GM18870 (cell line): ENCODE data around the gene CROCC2.
"Not testable (repeated sequence)": the region's sequence is repeated elsewhere in the genome, so short reads cannot be mapped to it uniquely, and the experiment has no call there.

Source experiments
- ATAC-seq: cut with Tn5 transposase; IDR thresholded peaks from one replicate; pipeline ENCODE4 v1.9.1; 2021; ENCODE audit warnings: moderate library complexity; ENCODE audit not compliant: unreplicated experiment

The CROCC2 gene

GRCh38 chr2:240964704-240965295 lies 58.7 kb downstream of the CROCC2 start:
- no peak for ATAC-seq

- ATAC-seq = no peak
These were observed 59.3 kb downstream of the CROCC2 start for GRCh38 chr2:240965296-240965904.

- ATAC-seq = no peak
These were observed 59.8 kb downstream of the CROCC2 start for GRCh38 chr2:240965905-240966456.

GRCh38 chr2:240966457-240966905 lies 60.3 kb downstream of the CROCC2 start:
- ATAC-seq = no peak

- no peak for ATAC-seq
These were observed 61.0 kb downstream of the CROCC2 start for GRCh38 chr2:240966906-240967680.

- ATAC-seq = no peak
These were observed 61.8 kb downstream of the CROCC2 start for GRCh38 chr2:240967681-240968621.

GRCh38 chr2:240968731-240969624 lies 62.8 kb downstream of the CROCC2 start:
- ATAC-seq = no peak

- ATAC-seq = no peak
These were observed 64.0 kb downstream of the CROCC2 start for GRCh38 chr2:240970104-240970503.

GRCh38 chr2:240970816-240971215 lies 64.7 kb downstream of the CROCC2 start:
- no peak for ATAC-seq

- no peak for ATAC-seq
These were observed 66.1 kb downstream of the CROCC2 start for GRCh38 chr2:240972201-240972600.

GRCh38 chr2:240972636-240973521 lies 66.7 kb downstream of the CROCC2 start:
- ATAC-seq = no peak

- ATAC-seq = no peak
These were observed 68.8 kb downstream of the CROCC2 start for GRCh38 chr2:240974771-240975572.

- not testable (repeated sequence) for ATAC-seq
These were observed 69.8 kb downstream of the CROCC2 start for GRCh38 chr2:240975903-240976302.

- ATAC-seq = no peak
These were observed 75.1 kb downstream of the CROCC2 start for GRCh38 chr2:240981280-240981679.

- no peak for ATAC-seq
These were observed 76.0 kb downstream of the CROCC2 start for GRCh38 chr2:240981871-240982800.

GRCh38 chr2:240982821-240983281 lies 76.7 kb downstream of the CROCC2 start:
- no peak for ATAC-seq
